ENCODE measurements around the gene PRKG2. TPM values are rescaled to one million over a fixed set of nuclear protein-coding genes. Genes with fewer than 3 reads are reported as not detected.

Gene PRKG2
- total RNA-seq, 4 donors from 2014 or later: 0.91 to 6.5 (median 2.8) TPM

- no peak for DNase-seq
- H3K27ac ChIP-seq: no peak overlapping the region
- H3K4me3 ChIP-seq: no peak overlapping the region
- no peaks in the 10 kb centered on the region for H3K9me3 ChIP-seq
- no peaks in the 10 kb centered on the region for H3K4me1 ChIP-seq
- no peaks in the 10 kb centered on the region for H3K27me3 ChIP-seq
- WGBS, 2 donors: 74 to 80% methylated on average over 4 of the region's 4 CpGs
- TF ChIP-seq, protein P1, sequence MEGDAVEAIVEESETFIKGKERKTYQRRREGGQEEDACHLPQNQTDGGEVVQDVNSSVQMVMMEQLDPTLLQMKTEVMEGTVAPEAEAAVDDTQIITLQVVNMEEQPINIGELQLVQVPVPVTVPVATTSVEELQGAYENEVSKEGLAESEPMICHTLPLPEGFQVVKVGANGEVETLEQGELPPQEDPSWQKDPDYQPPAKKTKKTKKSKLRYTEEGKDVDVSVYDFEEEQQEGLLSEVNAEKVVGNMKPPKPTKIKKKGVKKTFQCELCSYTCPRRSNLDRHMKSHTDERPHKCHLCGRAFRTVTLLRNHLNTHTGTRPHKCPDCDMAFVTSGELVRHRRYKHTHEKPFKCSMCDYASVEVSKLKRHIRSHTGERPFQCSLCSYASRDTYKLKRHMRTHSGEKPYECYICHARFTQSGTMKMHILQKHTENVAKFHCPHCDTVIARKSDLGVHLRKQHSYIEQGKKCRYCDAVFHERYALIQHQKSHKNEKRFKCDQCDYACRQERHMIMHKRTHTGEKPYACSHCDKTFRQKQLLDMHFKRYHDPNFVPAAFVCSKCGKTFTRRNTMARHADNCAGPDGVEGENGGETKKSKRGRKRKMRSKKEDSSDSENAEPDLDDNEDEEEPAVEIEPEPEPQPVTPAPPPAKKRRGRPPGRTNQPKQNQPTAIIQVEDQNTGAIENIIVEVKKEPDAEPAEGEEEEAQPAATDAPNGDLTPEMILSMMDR (IDR thresholded peaks at IDR 0.05): no peak
- no peak for TF ChIP-seq POLR2A (IDR thresholded peaks at IDR 0.05)
- H3K36me3 ChIP-seq: no peaks in the 10 kb centered on the region
- intact Hi-C loops (cut with DNase I): no loop called here
Observed at GRCh38 chr4:81106150-81106549, 108.9 kb downstream of the PRKG2 start.

DNA sequence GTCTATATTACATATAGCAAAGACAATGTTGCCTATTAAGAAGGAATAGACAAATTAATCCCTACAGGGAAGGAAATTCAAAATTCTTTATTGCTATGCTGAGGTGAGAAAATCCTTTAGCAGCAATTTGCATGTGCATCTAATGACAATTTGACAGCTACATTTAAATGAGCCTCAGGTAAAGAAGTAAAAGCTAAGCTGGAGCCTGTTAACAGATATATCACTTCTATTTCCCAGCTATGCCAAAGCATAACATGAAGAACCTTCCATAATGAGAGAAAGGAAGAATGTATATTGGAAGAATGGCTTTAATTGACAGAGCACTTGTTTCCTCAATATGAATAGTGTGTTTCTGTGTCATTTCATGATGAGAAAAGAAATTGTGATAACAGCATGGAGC is 112.9 kb downstream of the PRKG2 start:
- Histone ChIP-seq H3K36me3 (no peaks in the 10 kb centered on the region), H3K4me3 (no peak overlapping the region), H3K27ac (no peak overlapping the region), H3K4me1 (no peaks in the 10 kb centered on the region), H3K27me3 (no peaks in the 10 kb centered on the region), H3K9me3 (no peaks in the 10 kb centered on the region)
- no peak for DNase-seq
- intact Hi-C loops (cut with DNase I): no loop called here
- TF ChIP-seq, protein P1 (IDR thresholded peaks at IDR 0.05): no peak
- TF ChIP-seq POLR2A (IDR thresholded peaks at IDR 0.05): no peak

GRCh38 chr4:81096566-81096965 is 118.5 kb downstream of the PRKG2 start:
- intact Hi-C loops (cut with DNase I): no loop called here
- 80 to 90% methylated on average over 1 of the region's 1 CpG for WGBS, 2 donors
- no peak overlapping the region for H3K27ac ChIP-seq

DNA sequence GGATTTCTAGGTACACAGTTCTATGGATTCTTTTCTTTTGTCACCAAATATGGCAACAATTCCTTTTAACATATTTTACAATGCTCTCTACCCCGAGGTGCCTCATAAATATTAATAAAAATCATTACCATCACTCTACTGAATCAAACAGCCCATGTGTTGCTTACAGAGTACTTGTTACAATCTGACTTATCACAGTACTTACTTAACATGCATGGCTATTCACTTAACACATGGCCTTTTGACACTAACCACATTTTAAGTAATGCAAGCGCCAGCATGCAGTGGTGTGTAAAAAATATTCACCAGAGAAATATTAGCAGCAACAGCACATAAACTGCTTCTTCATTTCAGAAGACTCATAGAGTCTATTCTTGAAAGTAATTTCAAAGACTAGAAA is 119.6 kb downstream of the PRKG2 start:
- Histone ChIP-seq H3K9me3 (no peaks in the 10 kb centered on the region), H3K4me3 (no peak overlapping the region), H3K4me1 (no peaks in the 10 kb centered on the region), H3K27me3 (no peaks in the 10 kb centered on the region), H3K27ac (no peak overlapping the region), H3K36me3 (no peaks in the 10 kb centered on the region)
- WGBS, 2 donors: 59 to 64% methylated on average over 2 of the region's 2 CpGs
- intact Hi-C loops (cut with DNase I): no loop called here
- TF ChIP-seq, protein P1 (IDR thresholded peaks at IDR 0.05): no peak
- no peak for TF ChIP-seq POLR2A (IDR thresholded peaks at IDR 0.05)
- no peak for DNase-seq

More at GRCh38 chr4:81096566-81096965, 118.5 kb downstream of the PRKG2 start:
- Histone ChIP-seq H3K27me3 (no peaks in the 10 kb centered on the region), H3K36me3 (no peaks in the 10 kb centered on the region), H3K9me3 (no peaks in the 10 kb centered on the region), H3K4me3 (no peak overlapping the region), H3K4me1 (no peaks in the 10 kb centered on the region)
- TF ChIP-seq, protein P1 (IDR thresholded peaks at IDR 0.05): no peak
- TF ChIP-seq POLR2A (IDR thresholded peaks at IDR 0.05): no peak
- DNase-seq: no peak

- H3K27ac ChIP-seq: no peak overlapping the region
- DNase-seq: no peak
- WGBS, 2 donors: 79 to 84% methylated on average over 2 of the region's 2 CpGs
- no peak for TF ChIP-seq POLR2A (IDR thresholded peaks at IDR 0.05)
- TF ChIP-seq, protein P1 (IDR thresholded peaks at IDR 0.05): no peak
- intact Hi-C loops (cut with DNase I): no loop called here
- no peaks in the 10 kb centered on the region for H3K27me3 ChIP-seq
- no peaks in the 10 kb centered on the region for H3K36me3 ChIP-seq
- no peaks in the 10 kb centered on the region for H3K4me1 ChIP-seq
- no peaks in the 10 kb centered on the region for H3K9me3 ChIP-seq
- H3K4me3 ChIP-seq: no peak overlapping the region
Observed at GRCh38 chr4:81093720-81094401, 121.2 kb downstream of the PRKG2 start.

Measured in esophagus squamous epithelium (tissue), 5 donors.